ENCODE results near the gene CAMK2B. TPM values are rescaled to one million over a fixed set of nuclear protein-coding genes. Genes with fewer than 3 reads are reported as not detected.
A peak's percentile ranks its signal among the peaks of the same experiment; 100 is the strongest.

CAMK2B gene
- total RNA-seq, 1 donor from 2014 or later = 0.30 TPM

DNA sequence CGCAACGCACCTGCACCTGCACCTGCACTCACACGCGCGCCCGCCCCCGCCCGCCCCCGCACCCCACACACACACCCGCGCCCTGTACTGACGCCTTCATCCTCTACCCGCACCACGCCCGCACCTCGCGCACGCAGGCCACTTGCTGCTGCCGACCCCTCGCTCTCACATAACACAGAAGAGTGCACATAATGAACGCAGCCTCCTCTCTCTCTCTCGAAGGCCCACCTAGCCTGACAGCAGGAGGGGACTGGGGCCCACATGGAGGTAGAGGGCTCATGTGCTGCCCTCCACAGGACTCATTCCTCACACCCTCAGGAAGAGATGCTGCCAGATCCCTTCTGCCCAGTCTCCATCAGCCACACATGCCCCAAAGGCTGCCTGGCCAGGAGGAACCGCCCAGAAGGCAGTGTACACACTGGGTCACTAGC lies 432 bp upstream of the CAMK2B start:
- Histone ChIP-seq H3K9me3 (no peaks in the 10 kb centered on the region), H3K27ac (no peak overlapping the region), H3K27me3 (ENCODE audit: low read depth) (peaks cover 40% of the 10 kb centered on the region), H3K36me3 (no peaks in the 10 kb centered on the region), H3K4me1 (no peaks in the 10 kb centered on the region), H3K4me3 (no peak overlapping the region)
- ATAC-seq (no peak), DNase-seq (no peak)
- intact Hi-C loops (cut with DNase I) = no loop called here
- TF ChIP-seq, protein P1, sequence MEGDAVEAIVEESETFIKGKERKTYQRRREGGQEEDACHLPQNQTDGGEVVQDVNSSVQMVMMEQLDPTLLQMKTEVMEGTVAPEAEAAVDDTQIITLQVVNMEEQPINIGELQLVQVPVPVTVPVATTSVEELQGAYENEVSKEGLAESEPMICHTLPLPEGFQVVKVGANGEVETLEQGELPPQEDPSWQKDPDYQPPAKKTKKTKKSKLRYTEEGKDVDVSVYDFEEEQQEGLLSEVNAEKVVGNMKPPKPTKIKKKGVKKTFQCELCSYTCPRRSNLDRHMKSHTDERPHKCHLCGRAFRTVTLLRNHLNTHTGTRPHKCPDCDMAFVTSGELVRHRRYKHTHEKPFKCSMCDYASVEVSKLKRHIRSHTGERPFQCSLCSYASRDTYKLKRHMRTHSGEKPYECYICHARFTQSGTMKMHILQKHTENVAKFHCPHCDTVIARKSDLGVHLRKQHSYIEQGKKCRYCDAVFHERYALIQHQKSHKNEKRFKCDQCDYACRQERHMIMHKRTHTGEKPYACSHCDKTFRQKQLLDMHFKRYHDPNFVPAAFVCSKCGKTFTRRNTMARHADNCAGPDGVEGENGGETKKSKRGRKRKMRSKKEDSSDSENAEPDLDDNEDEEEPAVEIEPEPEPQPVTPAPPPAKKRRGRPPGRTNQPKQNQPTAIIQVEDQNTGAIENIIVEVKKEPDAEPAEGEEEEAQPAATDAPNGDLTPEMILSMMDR (IDR thresholded peaks at IDR 0.05) = no peak

DNA sequence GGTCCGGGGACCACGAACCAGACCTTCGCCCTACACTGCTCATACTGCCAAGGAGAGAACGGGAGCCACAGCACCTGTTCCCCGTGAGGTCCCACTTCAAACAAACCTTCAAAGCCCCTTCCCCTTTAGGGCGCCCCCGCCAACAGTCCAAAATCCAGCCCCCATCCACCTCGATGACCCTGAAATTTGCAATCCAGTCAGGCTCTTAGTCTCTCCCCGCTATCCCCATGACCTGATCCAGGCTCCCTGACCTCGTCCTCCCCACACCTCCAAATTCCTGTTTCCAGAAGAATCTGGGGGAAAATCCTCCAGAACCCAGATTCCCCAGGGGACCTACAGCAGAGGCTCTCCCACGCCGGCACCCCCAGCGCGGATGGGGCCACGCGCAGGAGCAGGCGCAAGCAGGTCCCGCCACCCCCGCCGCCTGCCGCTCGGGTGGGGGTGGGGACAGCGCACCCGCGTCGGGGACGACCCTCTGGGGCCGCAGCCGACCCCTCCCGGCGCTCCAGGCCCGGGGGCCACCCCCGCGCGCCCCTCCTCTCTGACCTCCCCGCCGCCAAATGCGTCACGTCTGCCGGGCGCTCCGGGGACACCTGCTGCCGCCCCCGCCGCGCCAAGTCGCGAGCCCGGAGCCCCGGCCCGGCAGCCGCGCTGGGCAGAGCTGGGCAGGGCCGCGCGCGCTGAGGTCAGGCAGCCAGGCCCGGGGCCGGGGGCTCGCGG lies 753 bp downstream of the CAMK2B start:
- ATAC-seq (no peak), DNase-seq (no peak)
- Histone ChIP-seq H3K27ac (no peak overlapping the region), H3K36me3 (no peaks in the 10 kb centered on the region), H3K4me1 (no peaks in the 10 kb centered on the region), H3K4me3 (peak overlapping the region; percentile 8), H3K9me3 (no peaks in the 10 kb centered on the region), H3K27me3 (ENCODE audit: low read depth) (peaks cover 40% of the 10 kb centered on the region)
- intact Hi-C loops (cut with DNase I) = no loop called here
- TF ChIP-seq, protein P1 (IDR thresholded peaks at IDR 0.05) = no peak

DNA sequence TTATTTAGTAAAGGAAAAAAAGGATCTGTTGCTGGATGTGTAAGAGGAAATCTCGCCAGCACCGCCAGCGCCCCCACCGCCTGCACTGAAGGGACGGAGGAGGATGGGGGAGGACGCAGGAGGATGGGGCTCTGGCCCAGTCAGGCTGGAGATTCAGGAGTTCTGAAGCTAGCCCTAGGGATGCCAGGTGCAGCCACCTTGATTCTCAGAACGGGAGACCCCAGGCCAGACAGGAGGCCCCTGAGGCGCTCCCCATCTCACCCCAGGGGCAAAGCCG lies 1.3 kb downstream of the CAMK2B start:
- DNase-seq (no peak), ATAC-seq (no peak)
- H3K27ac ChIP-seq = no peak overlapping the region
- no peak overlapping the region for H3K4me3 ChIP-seq
- H3K27me3 ChIP-seq (ENCODE audit: low read depth) = peaks cover 40% of the 10 kb centered on the region
- intact Hi-C loops (cut with DNase I) = no loop called here
- TF ChIP-seq, protein P1 (IDR thresholded peaks at IDR 0.05) = no peak
- H3K4me1 ChIP-seq = no peaks in the 10 kb centered on the region
- H3K9me3 ChIP-seq = no peaks in the 10 kb centered on the region
- H3K36me3 ChIP-seq = no peaks in the 10 kb centered on the region

DNA sequence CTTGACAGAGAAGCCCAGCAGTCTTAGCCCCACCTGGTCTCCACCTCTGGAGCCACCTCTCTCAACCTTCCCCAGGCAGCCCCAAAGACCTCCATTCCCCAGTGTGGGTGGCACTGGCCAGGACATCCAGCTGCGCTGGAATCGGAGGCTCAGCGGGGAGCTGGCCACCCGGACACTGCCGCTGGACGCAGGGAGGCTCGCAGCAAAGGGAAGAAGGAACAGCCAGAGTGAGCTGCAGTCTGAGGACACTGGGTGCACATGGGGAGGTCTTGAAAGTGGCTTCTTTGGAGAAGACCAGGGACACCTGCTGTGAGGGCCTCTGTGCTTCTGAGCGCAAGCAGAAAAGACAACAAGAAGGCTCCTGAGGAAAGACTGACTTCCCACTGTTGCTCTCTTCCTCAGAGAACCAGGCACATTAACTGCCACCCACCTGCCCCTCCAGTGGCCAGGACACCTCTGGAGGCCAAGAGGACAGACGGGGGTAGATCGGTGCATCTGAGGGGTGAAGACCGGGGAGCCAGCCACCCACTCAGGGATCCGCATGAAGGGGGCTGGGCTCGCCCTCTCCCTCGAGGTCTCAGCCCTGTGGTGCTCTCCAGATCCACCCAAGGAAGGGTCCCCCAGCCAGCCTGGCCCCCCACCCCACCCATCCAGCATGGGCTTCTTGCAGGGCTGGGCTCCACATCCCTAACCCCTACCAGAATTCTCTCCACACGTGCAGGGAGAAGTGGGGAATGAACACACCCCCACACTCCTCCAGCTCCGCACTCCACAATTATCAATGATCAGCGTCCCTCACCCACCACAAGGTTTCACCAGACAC lies 1.8 kb downstream of the CAMK2B start:
- H3K36me3 ChIP-seq = no peaks in the 10 kb centered on the region
- no peak overlapping the region for H3K4me3 ChIP-seq
- H3K27ac ChIP-seq = no peak overlapping the region
- no peak for ATAC-seq
- no peaks in the 10 kb centered on the region for H3K9me3 ChIP-seq
- intact Hi-C loops (cut with DNase I) = no loop called here
- no peaks in the 10 kb centered on the region for H3K4me1 ChIP-seq
- TF ChIP-seq, protein P1 (IDR thresholded peaks at IDR 0.05) = no peak
- peaks cover 40% of the 10 kb centered on the region for H3K27me3 ChIP-seq (ENCODE audit: low read depth)
- DNase-seq = no peak

DNA sequence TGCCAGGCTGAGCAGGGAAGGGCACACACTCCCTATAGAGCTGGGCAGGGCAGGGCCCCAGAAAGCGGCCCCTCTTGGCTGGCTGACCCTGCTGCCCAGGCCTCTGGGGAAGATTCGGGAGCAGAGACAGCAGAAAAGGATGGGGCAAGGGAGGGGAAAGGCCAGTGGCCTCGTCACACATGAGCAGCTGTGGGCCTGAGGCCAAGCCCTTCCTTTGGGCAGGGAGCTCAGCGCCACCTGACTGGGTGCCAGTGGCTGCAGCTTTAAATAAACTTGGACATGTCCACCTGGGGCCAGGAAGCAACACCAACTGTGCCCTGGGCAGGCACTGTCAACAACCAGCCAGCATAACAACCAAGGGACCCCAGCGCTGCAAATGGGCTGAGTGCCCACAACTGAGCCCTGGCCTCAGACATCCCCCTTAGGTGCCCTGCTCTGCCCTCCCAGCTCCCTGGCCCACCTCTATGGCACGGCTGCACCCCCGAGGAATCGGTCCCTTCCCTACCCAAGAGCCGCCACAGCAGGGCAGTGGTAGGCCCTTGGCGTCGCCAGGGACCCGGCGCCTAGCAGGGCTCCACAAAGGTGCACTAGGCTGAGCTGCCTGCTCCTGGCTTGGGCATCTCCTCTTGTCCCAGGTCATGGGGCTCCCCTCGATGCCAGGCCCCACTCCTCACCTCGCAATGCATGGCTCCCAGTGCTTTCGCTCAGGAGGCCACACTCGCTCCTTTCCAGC lies 2.6 kb downstream of the CAMK2B start:
- TF ChIP-seq, protein P1 (IDR thresholded peaks at IDR 0.05) = no peak
- DNase-seq (no peak), ATAC-seq (no peak)
- H3K4me3 ChIP-seq = no peak overlapping the region
- no peaks in the 10 kb centered on the region for H3K4me1 ChIP-seq
- no peaks in the 10 kb centered on the region for H3K36me3 ChIP-seq
- H3K27ac ChIP-seq = no peak overlapping the region
- no peaks in the 10 kb centered on the region for H3K9me3 ChIP-seq
- peaks cover 40% of the 10 kb centered on the region for H3K27me3 ChIP-seq (ENCODE audit: low read depth)
- intact Hi-C loops (cut with DNase I) = no loop called here
